Retina (tissue), 1 donor: ENCODE measurements around the gene FOXA1.

Experiments used
- DNase-seq: peaks from one replicate; pipeline ENCODE4 v3.0.0-alpha.2; 2016

Gene FOXA1

GRCh38 chr14:37553935-37554550 is 41.0 kb downstream of the FOXA1 start:
- DNase-seq: no peak

GRCh38 chr14:37551119-37551518 is 43.9 kb downstream of the FOXA1 start:
- DNase-seq: no peak

- no peak for DNase-seq
Observed at GRCh38 chr14:37550511-37550910, 44.5 kb downstream of the FOXA1 start.

GRCh38 chr14:37546621-37547447 is 48.2 kb downstream of the FOXA1 start:
- DNase-seq: no peak

GRCh38 chr14:37545174-37545573 is 49.9 kb downstream of the FOXA1 start:
- DNase-seq: no peak

GRCh38 chr14:37544407-37544806 is 50.6 kb downstream of the FOXA1 start:
- no peak for DNase-seq

- no peak for DNase-seq
Observed at GRCh38 chr14:37539992-37540391, 55.1 kb downstream of the FOXA1 start.
